GM18511 (cell line): ENCODE data around the gene THAP6.
"Not testable (repeated sequence)": the region's sequence is repeated elsewhere in the genome, so short reads cannot be mapped to it uniquely, and the experiment has no call there.

Experiments used
- ATAC-seq: cut with Tn5 transposase; IDR thresholded peaks from one replicate; pipeline ENCODE4 v1.9.1; 2021; ENCODE audit warnings: mild to moderate bottlenecking, moderate library complexity; ENCODE audit not compliant: unreplicated experiment

Gene THAP6

DNA sequence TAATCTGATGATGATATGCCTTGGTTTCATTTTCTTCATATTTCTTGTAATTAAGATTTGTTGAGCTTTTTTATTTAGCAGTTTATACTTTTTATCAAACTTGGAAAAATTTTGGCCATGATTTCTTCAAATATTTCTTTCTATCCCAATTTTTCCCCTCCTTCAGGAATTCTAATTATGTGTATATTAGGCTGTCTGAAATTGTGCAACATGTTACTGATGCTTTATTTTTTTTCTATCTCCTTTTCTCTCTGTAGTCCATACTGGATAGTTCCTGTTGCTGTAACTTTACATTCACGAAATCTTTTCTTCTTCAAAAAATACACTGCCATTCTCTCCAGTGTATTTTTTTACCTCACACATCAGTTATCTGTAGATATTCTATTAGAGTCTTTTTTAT, 10.8 kb downstream of the THAP6 start:
- no peak for ATAC-seq

DNA sequence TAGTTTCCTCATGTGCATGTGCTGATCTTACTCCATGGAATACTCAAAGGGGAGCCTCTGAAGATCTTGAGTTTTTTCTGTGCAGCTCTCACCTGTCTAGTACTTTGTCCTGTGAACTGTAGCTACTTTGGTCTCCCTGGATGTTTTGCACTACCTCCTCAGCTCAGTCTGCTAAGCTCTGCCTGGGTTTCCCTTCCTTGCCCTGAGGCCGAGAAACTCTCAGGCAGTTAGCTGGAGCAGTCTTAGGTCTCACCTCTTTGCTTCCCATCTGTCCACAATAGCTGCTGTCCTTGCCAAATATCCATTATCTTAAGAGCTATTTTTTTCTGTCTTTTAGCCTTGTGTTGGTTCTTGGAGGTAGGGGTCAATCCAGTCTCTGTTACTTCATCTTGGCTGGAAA, 11.6 kb downstream of the THAP6 start:
- no peak for ATAC-seq

DNA sequence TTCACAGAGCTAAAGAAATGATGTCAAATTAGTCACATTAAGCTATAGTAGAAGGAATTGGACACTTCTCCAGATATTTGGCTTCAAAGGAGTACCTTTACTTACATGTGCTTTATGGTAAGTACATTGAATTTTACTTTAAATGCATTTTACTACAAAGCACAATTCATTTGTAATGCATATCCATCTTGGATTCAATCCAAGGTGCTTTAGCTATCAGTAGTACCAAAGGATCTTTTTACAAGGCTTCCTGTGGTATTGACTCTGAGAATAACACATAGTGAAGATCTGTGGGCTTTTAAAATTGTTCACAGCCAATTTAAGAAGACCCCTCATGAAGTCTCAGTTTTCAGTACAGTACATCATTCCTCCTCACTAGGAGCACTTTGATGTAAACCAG, 13.2 kb downstream of the THAP6 start:
- no peak for ATAC-seq

DNA sequence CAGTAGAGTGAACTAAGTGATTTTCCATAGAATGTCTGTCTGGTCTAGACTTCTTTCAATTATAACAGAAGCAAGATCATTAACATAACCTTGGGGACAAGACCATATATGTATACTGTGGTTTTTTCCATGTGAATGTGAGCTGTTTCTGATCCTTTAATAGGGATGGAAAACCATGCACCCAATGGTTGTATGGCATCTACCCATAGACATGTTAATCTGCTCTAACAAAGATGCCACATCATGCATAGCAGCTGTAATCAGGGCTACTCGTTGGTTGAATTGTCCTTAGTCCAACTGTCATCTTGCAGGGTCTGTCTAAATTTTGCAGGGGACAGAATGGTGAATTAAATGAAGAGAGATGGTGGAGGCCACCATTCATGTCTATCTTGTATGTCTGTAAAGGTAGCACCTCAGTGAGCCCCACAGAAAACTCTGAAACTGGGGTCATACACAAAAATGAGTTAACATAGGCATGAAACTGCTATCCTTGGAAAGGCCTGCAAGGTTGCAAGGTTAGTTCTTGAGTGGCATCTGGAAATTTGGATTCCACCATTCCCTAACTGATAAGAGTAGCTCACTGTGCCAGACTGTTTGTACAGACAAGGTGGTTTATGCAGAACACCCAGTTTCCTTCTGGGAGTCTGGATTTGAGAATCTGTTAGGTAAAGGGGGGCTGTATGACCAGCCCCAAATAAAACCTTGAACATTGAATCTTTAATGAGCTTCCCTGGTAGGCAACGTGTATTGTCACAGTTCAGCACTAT, 16.5 kb downstream of the THAP6 start:
- no peak for ATAC-seq

DNA sequence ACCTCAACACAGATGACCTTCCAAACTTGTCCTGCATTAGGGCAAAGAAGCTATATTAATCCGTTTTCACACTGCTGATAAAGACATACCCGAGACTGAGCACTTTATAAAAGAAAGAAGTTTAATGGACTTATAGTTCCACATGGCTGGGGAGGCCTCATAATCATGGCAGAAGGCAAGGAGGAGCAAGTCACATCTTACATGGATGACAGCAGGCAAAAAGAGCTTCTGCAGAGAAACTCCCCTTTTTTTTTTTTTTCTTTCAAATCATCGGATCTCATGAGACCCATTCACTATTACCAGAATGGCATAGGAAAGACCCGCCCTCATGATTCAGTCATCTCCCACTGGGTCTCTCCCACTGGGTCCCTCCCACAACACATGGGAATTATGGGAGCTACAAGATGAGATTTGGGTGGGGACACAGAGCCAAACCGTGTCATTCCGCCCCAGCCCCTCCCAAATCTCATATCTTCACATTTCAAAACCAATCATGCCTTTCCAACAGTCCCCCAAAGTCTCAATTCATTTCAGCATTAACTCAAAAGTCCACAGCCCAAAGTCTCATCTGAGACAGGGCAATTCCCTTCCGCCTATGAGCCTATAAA, 17.4 kb downstream of the THAP6 start:
- not testable (repeated sequence) for ATAC-seq

DNA sequence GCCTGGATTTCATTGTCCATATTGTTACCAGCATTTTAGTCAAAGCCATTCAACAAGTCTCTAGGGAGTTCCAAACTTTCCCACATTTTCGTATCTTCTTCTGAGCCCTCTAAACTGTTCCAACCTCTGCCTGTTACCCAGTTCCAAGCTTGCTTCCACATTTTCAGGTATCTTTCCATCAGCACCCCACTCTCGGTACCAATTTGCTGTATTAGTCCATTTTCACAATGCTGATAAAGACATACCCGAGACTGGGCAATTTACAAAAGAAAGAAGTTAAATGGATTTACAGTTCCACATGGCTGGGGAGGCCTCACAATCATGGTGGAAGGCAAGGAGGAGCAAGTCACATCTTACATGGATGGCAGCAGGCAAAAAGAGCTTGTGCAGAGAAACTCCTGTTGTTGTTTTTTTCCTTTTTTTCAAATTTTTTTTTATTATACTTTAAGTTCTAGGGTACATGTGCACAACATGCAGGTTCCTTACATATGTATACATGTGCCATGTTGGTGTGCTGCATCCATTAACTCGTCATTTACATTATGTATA, 19.1 kb downstream of the THAP6 start:
- ATAC-seq: not testable (repeated sequence)

DNA sequence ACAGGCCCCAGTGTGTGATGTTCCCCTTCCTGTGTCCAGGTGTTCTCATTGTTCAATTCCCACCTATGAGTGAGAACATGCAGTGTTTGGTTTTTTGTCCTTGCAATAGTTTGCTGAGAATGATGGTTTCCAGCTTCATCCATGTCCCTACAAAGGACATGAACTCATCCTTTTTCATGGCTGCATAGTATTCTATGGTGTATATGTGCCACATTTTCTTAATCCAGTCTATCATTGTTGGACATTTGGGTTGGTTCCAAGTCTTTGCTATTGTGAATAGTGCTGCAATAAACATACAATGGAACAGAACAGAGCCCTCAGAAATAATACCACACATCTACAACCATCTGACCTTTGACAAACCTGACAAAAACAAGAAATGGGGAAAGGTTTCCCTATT, 19.7 kb downstream of the THAP6 start:
- ATAC-seq: not testable (repeated sequence)

DNA sequence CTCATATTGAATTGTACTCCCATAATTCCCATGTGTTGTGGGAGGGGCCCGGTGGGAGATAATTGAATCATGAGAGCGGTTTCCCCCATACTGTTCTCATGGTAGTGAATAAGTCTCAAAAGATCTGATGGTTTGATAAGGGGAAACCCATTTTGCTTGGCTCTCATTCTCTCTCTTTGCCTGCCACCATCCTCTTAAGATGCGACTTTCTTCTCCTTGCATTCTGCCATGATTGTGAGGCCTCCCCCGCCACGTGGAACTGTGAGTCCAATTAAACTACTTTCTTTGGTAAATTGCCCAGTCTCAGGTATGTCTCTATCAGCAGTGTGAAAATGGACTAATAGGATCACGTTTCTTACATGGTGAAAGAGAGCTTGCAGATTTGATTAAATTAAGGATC, 23.0 kb downstream of the THAP6 start:
- not testable (repeated sequence) for ATAC-seq

DNA sequence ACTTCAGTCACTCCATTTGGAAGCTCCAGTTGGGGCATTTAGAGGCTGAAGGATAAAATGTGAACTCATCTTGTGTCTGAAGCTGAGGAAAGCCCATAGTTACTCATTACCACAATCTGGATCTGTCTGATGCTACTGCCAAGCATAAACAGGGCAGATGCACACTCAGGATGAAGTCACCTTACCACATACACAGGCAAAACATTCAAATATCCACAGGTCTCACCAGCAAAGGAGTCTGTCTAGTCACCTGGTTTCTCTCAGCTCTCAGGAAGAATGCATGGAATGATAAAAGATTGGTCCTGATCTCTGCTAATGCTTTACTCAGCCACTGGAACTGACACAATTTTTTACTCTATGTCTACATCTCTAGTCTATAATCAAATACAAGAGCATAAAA, 28.6 kb downstream of the THAP6 start:
- ATAC-seq: no peak

DNA sequence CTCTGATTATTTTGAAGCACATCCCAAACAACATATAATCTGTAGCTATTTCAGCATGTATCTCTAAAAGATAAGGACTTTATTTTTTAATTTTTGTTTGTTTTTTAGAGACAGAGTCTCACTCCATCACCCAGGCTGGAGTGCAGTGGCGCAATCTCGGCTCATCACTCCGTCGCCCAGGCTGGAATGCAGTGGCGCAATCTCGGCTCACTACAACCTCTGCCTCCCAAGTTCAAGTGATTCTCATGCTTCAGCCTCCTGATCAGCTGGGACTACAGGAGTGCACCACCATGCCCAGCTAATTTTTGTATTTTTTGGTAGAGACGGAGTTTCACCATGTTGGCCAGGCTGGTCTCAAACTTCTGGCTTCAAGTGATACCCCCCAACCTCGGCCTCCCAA, 29.9 kb downstream of the THAP6 start:
- ATAC-seq: not testable (repeated sequence)

DNA sequence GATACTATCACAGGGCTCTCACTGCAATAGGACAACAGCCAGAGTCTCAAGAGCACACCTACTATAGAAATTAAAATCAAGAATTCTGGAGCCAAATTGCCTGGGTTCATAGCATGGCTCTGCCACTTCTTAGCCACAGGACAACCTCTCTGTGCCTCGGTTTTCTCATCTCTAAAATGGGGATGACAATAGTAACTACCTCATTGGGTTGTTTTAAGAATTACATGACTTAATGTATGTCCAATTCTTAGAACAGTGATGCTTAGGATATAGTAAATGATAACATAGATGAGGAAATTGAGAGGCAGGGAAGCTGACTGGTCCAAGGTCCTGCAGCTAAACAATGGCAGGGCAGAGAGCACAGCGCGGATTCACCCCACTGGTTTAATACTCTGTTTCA, 30.6 kb downstream of the THAP6 start:
- ATAC-seq: no peak

DNA sequence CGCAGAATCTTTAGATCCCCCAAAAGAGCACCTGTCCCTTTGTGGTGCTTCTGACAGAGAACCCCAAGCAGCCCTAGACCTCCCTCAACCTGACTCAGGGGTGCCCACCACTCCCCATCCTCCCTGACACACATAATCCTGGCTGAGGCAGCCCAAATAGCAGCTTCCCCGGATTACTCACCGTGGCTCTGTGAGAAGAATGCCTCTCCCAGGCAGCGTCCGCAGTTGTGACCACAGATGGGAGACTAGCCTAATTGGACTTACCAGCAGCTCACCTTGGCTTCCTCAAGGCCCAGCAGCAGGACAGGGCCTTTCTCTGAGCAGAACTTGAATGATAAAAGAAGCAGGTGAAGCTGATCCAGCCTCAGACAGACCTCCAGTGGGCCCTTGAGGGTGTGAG, 31.3 kb downstream of the THAP6 start:
- no peak for ATAC-seq

DNA sequence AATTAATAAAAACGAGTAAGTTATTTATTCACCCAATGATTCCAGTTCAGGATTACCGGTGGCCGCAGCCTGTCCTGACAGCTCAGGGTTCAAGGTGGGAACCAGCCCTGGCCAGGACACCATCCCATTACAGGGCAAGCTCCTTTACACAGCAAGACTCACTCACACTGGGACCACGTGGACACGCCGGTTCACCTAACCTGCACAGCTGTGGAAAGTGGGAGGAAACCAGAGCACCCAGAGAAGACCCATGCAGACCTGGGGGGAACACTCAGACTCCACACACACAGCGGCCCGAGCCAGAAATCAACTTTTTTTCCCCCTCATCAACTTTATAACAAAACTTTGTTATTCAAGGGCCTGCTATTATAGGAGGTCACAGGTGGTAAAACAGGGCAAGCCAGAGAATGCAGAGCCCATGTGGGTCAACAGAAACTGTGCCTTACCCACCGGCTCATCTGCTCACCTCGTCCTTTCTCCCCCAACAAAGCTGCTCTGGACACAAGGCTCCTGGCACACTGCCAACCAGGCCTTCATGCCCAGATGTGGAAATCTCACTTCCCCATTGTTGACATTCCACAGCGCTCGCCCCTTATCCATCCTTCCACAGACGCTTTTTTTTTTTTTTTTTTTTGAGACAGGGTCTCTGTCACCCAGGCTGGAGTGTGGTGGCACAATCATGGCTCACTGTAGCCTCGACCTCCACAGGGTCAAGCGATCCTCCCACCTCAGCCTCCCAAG, 33.5 kb downstream of the THAP6 start:
- no peak for ATAC-seq

DNA sequence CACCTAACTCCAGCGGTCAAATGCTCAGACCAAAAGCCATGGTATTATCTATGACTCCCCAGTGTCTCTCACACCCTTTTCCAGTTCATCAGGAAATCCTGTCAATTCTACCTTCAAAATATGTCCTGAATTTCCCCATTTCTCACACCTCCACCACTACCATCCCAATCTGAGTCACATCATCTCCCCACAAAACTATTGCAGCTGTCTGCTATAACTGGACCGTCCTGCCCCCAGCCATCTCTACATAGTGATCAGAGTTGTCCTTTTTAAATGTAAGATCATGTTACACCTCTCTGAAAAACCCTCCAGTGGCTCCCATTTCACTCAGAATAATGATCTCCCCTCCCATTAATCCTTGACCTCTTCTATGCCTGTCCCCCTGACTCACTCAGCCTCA, 34.7 kb downstream of the THAP6 start:
- ATAC-seq: no peak

DNA sequence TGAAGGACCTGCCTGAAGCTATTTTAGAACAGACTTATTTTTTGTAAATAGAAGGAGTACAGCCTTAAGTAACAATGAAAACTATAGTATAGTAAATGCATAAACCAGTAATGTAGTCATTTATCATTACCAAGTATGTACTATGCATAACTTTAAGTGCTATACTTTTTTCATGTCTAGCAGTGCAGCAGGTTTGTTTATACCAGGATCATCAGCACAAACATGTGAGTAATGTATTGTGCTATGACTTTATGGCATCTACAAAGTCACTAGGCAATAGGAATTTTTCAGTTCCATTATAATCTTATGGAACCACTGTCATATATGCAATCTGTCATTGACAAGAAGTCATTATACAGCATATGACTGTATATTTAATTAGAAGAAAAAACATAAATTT, 38.2 kb downstream of the THAP6 start:
- ATAC-seq: no peak

DNA sequence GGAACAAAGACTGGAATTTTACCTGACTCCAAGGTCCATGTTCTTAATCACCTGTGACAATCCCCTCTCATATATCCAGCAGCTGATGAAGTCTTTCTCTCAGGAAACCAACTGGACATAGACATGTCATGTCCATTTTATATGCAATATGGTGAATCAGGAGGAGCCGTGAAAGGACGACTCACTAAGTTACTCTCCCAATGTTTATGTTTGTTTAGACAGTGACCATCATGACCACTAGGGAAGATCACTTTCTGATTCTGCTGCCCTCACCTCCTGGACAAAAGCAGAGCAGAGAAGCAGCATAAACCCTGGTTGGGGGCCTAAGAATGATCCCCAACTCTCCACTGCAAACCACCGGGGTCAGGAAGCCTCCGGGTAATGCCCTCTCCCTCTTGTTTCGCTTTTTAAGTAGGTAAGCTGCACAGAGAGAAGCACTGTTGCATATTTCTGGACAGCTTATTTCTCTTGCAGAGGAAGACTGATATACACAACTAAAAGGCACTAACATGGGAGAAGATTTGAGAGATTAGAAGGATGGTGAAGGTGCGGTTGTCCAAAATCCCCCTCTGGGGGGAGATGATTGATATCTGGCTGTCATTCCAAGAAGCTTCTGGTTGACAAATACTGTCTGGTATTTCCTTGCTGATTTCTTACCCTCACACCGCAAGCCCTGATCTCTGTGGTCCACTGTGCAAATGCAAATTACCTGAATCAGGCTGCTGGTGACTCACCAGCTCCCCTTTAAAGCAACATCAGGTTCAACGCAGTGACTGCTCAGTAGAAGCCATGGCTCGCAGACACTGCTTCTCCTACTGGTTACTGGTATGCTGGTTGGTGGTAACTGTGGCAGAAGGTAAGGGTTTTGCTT, 41.3 kb downstream of the THAP6 start, which contains the start of gene ODAPH:
Gene ODAPH, plus strand, starts transcription at position 773 of the 871 bp plus-strand sequence. Its CDS starts 17 bp downstream, at position 790.
- ATAC-seq: peak; percentile 99

DNA sequence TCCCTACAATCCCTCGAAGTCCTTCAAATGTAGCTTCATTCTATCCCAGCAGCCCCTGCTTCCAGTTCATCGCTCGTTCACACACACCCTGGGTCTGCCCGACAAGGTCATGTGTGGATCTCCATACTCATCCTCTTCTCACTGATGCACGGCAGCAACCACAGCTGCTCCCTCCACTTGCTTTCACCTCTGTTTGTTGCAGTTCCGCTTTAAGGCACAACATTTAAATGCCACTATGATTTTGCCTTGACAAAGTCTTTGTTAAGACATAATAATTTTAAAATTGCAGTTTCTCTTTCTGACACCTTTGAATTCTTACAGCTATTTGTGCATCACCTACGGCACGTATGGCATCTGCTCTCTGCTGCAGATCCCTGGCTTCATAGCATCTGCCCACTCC, 43.4 kb downstream of the THAP6 start:
- ATAC-seq: no peak

DNA sequence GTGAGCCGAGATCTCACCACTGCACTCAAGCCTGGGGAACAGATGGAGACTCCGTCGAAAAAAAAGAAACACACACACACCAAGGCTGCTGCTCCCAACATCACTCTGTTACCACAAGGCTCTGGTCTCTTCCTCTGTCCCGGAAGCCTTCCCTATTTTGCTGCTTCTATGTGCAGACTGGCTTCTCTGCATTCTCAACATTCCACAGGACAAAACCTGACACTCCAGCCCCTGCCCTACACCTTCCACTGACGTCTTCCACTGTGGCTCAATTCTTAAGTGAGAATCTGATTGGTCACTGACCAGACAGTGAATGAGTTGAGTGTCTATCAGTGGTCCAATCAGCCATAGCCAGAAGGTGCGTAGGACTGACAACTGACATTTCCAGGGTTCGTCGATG, 47.5 kb downstream of the THAP6 start:
- ATAC-seq: no peak

DNA sequence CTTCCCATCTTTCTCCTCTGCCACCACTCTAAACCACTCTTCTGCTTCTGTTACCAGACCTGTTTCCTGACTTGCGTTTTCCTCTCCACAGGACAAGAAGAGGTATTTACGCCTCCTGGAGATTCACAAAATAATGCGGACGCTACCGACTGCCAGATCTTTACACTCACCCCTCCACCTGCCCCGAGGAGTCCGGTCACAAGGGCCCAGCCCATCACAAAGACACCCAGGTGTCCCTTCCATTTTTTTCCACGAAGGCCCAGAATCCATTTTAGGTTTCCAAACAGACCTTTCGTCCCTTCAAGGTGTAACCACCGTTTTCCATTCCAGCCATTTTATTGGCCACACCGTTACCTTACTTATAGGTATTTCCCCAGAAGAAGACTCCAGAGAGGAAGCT, 49.8 kb downstream of the THAP6 start:
- ATAC-seq: no peak

DNA sequence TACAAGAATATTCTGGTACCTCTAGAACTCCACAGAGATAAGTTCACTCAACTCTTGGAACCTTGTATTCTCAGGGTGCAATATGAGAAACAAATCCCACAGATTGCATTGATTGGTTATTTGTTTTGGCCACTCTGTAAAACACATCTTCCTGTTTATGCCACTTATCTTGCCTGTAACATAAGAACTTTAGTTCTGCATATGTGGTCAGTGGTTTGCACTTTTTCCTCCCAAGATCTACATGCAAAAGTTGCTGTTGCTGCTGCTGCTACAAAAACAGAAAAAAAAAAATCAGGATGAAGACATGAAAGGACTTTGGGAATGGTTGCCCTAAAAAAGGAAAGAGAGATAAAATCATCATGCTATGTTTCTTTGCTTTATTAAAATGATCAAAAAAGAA, 51.2 kb downstream of the THAP6 start:
- no peak for ATAC-seq

DNA sequence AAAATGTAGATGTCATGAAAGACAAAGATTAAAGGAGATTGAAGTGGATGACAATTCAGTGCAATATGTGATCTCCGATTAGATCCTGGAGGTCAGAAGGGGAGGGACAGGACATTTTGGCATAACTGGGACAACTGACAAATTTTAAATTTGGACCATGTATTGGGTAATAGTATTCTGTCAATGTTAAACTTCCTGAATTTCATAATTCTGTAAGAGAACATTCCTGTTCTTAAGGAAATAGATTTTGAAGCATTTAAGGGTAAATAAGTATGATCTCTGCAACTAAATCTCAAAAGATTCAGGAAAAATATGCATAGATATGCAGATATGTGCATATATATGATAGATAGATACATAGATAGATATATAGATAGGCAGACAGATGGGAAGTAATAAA, 52.6 kb downstream of the THAP6 start:
- ATAC-seq: no peak
